Measurements from ENCODE around the gene WIF1. TPM values are rescaled to one million over a fixed set of nuclear protein-coding genes. Genes with fewer than 3 reads are reported as not detected.

The WIF1 gene
- total RNA-seq, 4 donors from 2014 or later: 7.7 TPM; not detected in 3

- H3K36me3 ChIP-seq: no peaks in the 10 kb centered on the region
- DNase-seq: no peak
- no peak overlapping the region for H3K27ac ChIP-seq
- H3K9me3 ChIP-seq: no peaks in the 10 kb centered on the region
- TF ChIP-seq POLR2A (IDR thresholded peaks at IDR 0.05): no peak
- TF ChIP-seq CTCF (IDR thresholded peaks at IDR 0.05): no peak
- no peak overlapping the region for H3K4me3 ChIP-seq
- intact Hi-C loops (cut with DNase I; ENCODE audit: low total_unique reads): no loop called here
- H3K4me1 ChIP-seq: no peaks in the 10 kb centered on the region
- H3K27me3 ChIP-seq: no peaks in the 10 kb centered on the region
These were observed 38.7 kb downstream of the WIF1 start for GRCh38 chr12:65082406-65082805.

- Histone ChIP-seq H3K27ac (no peak overlapping the region), H3K9me3 (no peaks in the 10 kb centered on the region), H3K36me3 (no peaks in the 10 kb centered on the region), H3K4me1 (no peaks in the 10 kb centered on the region), H3K27me3 (no peaks in the 10 kb centered on the region), H3K4me3 (no peak overlapping the region)
- intact Hi-C loops (cut with DNase I; ENCODE audit: low total_unique reads): no loop called here
- DNase-seq: no peak
- TF ChIP-seq POLR2A (IDR thresholded peaks at IDR 0.05) (no peak), CTCF (IDR thresholded peaks at IDR 0.05) (no peak)
These were observed 39.6 kb downstream of the WIF1 start for GRCh38 chr12:65081496-65081895.

GRCh38 chr12:65074932-65075331, 46.2 kb downstream of the WIF1 start:
- Histone ChIP-seq H3K36me3 (no peaks in the 10 kb centered on the region), H3K4me3 (no peak overlapping the region), H3K9me3 (no peaks in the 10 kb centered on the region), H3K27ac (no peak overlapping the region), H3K27me3 (no peaks in the 10 kb centered on the region), H3K4me1 (no peaks in the 10 kb centered on the region)
- no peak for TF ChIP-seq POLR2A (IDR thresholded peaks at IDR 0.05)
- no peak for TF ChIP-seq CTCF (IDR thresholded peaks at IDR 0.05)
- no peak for DNase-seq
- intact Hi-C loops (cut with DNase I; ENCODE audit: low total_unique reads): no loop called here

GRCh38 chr12:65069336-65069735, 51.8 kb downstream of the WIF1 start:
- Histone ChIP-seq H3K4me1 (no peaks in the 10 kb centered on the region), H3K27me3 (no peaks in the 10 kb centered on the region), H3K27ac (no peak overlapping the region), H3K36me3 (no peaks in the 10 kb centered on the region), H3K4me3 (no peak overlapping the region), H3K9me3 (no peaks in the 10 kb centered on the region)
- TF ChIP-seq POLR2A (IDR thresholded peaks at IDR 0.05) (no peak), CTCF (IDR thresholded peaks at IDR 0.05) (no peak)
- DNase-seq: no peak
- intact Hi-C loops (cut with DNase I; ENCODE audit: low total_unique reads): no loop called here

GRCh38 chr12:65067383-65067782, 53.7 kb downstream of the WIF1 start:
- intact Hi-C loops (cut with DNase I; ENCODE audit: low total_unique reads): no loop called here
- no peaks in the 10 kb centered on the region for H3K9me3 ChIP-seq
- H3K4me3 ChIP-seq: no peak overlapping the region
- no peaks in the 10 kb centered on the region for H3K4me1 ChIP-seq
- H3K27ac ChIP-seq: no peak overlapping the region
- DNase-seq: no peak
- no peaks in the 10 kb centered on the region for H3K36me3 ChIP-seq
- TF ChIP-seq CTCF (IDR thresholded peaks at IDR 0.05): no peak
- no peak for TF ChIP-seq POLR2A (IDR thresholded peaks at IDR 0.05)
- H3K27me3 ChIP-seq: no peaks in the 10 kb centered on the region

Data from uterus (tissue), 4 donors.